C4-2B (cell line): ENCODE results near the gene SPTB.

Experiments used
- H3K27ac ChIP-seq: fragments of 450-650 bp; 2 replicates; pipeline ENCODE4 v1.5.1; 2017
- CTCF ChIP-seq: fragments of 450-650 bp; conservative IDR thresholded peaks from 2 replicates; pipeline ENCODE4 v1.5.1; 2017; ENCODE audit warnings: mild to moderate bottlenecking
- ZFX ChIP-seq: fragments of 450-650 bp; IDR thresholded peaks from 2 replicates; pipeline ENCODE4 v1.6.1; 2017

SPTB gene

GRCh38 chr14:64799555-64799954, 80.2 kb downstream of the SPTB start:
- TF ChIP-seq ZFX (no peak), CTCF (no peak)
- H3K27ac ChIP-seq = no peak overlapping the region

GRCh38 chr14:64796369-64796768, 83.3 kb downstream of the SPTB start:
- H3K27ac ChIP-seq = no peak overlapping the region
- TF ChIP-seq CTCF (no peak), ZFX (no peak)

GRCh38 chr14:64795921-64796320, 83.8 kb downstream of the SPTB start:
- TF ChIP-seq CTCF (no peak), ZFX (no peak)
- no peak overlapping the region for H3K27ac ChIP-seq

- no peak overlapping the region for H3K27ac ChIP-seq
- TF ChIP-seq CTCF (no peak), ZFX (no peak)
Observed at GRCh38 chr14:64795211-64795610, 84.5 kb downstream of the SPTB start.

GRCh38 chr14:64792871-64793560, 86.7 kb downstream of the SPTB start:
- no peak overlapping the region for H3K27ac ChIP-seq
- TF ChIP-seq CTCF (no peak), ZFX (no peak)

- no peak overlapping the region for H3K27ac ChIP-seq
- TF ChIP-seq ZFX (no peak), CTCF (no peak)
Observed at GRCh38 chr14:64792231-64792630, 87.5 kb downstream of the SPTB start.

- H3K27ac ChIP-seq = no peak overlapping the region
- TF ChIP-seq ZFX (no peak), CTCF (no peak)
Observed at GRCh38 chr14:64790478-64790877, 89.2 kb downstream of the SPTB start.
